Measurements from ENCODE around the gene MCTP1.

DNA sequence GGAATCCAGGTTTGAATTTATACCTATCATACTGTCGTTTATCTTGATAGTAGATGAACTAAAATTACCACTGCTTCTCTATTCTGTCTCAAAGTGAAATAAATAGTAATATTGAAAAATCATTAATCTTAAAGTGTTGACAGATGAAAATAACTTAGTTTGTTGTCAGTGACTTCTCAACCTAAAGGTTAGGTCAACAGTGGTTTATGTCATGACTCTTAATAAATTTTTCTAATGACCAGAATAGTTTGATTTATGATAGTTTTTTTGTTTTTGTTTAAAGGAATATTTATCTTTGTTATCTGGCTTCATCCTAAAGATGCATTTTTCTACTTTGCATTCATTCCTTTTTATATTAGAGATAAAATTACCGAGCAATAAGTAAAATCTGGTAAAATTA, 585.3 kb downstream of the MCTP1 start:
- TF ChIP-seq, protein P1, sequence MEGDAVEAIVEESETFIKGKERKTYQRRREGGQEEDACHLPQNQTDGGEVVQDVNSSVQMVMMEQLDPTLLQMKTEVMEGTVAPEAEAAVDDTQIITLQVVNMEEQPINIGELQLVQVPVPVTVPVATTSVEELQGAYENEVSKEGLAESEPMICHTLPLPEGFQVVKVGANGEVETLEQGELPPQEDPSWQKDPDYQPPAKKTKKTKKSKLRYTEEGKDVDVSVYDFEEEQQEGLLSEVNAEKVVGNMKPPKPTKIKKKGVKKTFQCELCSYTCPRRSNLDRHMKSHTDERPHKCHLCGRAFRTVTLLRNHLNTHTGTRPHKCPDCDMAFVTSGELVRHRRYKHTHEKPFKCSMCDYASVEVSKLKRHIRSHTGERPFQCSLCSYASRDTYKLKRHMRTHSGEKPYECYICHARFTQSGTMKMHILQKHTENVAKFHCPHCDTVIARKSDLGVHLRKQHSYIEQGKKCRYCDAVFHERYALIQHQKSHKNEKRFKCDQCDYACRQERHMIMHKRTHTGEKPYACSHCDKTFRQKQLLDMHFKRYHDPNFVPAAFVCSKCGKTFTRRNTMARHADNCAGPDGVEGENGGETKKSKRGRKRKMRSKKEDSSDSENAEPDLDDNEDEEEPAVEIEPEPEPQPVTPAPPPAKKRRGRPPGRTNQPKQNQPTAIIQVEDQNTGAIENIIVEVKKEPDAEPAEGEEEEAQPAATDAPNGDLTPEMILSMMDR (conservative IDR thresholded peaks at IDR 0.05; ENCODE audit: low read length): no peak
- no peak for TF ChIP-seq EZH2phosphoT487 (IDR thresholded peaks at IDR 0.05; ENCODE audit: borderline replicate concordance, low read depth, low read length)
